Bronchial epithelial cell (primary cell): ENCODE measurements around the gene CACNA1D. TPM values are rescaled to one million over a fixed set of nuclear protein-coding genes. Genes with fewer than 3 reads are reported as not detected.
A peak's percentile ranks its signal among the peaks of the same experiment; 100 is the strongest.
"Not testable (repeated sequence)": the region's sequence is repeated elsewhere in the genome, so short reads cannot be mapped to it uniquely, and the experiment has no call there.

Source experiments
- DNase-seq: peaks from one replicate; pipeline ENCODE4 v3.0.0-alpha.2; 2010; ENCODE audit warnings: low read depth
- FAIRE-seq: peaks from 2 replicates; lab custom pipeline; 2011; peaks lifted over from hg19 to GRCh38; lab: Jason Lieb, UNC
- H3K27me3 ChIP-seq: 2 replicates; pipeline ENCODE4 v1.5.1; 2011; ENCODE audit warnings: low read length; ENCODE audit not compliant: control insufficient read depth, insufficient read depth
- H3K36me3 ChIP-seq: 2 replicates; pipeline ENCODE4 v1.5.1; 2011; ENCODE audit warnings: low read length; ENCODE audit not compliant: control insufficient read depth, insufficient read depth
- H3K4me3 ChIP-seq: 2 replicates; pipeline ENCODE4 v1.5.1; 2011; ENCODE audit warnings: mild to moderate bottlenecking, low read depth, low read length, control low read depth
- total RNA-seq: library from RNA; depleted of rRNA; stranded (reverse); fragments of >200 nt; gene quantifications from 2 replicates; pipeline ENCODE4 v1.2.1, GENCODE V29; 2014
- TF ChIP-seq, protein P1 (sequence below): IDR thresholded peaks from 2 replicates; pipeline ENCODE4 v1.5.1; 2011; ENCODE audit warnings: mild to moderate bottlenecking, moderate library complexity, low read length, control low read depth, inconsistent platforms; ENCODE audit not compliant: insufficient read depth, severe bottlenecking

Gene CACNA1D
- total RNA-seq, 1 donor from 2014 or later = 0.26 TPM

- no peak for FAIRE-seq
- Histone ChIP-seq H3K36me3 (no peaks in the 10 kb centered on the region), H3K27me3 (peaks cover 26% of the 10 kb centered on the region), H3K4me3 (no peak overlapping the region)
- no peak for DNase-seq
- TF ChIP-seq, protein P1, sequence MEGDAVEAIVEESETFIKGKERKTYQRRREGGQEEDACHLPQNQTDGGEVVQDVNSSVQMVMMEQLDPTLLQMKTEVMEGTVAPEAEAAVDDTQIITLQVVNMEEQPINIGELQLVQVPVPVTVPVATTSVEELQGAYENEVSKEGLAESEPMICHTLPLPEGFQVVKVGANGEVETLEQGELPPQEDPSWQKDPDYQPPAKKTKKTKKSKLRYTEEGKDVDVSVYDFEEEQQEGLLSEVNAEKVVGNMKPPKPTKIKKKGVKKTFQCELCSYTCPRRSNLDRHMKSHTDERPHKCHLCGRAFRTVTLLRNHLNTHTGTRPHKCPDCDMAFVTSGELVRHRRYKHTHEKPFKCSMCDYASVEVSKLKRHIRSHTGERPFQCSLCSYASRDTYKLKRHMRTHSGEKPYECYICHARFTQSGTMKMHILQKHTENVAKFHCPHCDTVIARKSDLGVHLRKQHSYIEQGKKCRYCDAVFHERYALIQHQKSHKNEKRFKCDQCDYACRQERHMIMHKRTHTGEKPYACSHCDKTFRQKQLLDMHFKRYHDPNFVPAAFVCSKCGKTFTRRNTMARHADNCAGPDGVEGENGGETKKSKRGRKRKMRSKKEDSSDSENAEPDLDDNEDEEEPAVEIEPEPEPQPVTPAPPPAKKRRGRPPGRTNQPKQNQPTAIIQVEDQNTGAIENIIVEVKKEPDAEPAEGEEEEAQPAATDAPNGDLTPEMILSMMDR = no peak
Measured at GRCh38 chr3:53633197-53633787, 138.9 kb downstream of the CACNA1D start.

DNA sequence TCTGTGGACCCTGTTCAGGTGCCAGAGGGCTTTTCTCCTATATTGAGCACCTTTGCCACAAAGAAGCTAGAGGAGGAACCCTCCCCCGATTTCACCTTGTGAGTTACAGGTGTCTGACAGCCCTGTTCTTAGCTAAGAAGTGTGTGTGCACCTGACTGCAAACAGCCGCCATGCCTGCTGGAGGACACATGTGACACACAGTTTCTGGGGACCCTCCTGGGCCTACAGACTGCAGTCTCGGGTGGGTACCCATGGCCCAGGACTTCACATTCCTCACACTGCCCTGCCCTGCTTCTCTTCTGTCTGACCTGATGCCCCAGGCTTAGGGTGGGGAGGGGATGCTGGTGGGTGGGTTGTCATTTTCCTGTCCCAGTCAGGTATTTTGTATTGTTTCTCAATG is 140.6 kb downstream of the CACNA1D start:
- no peak for FAIRE-seq
- no peak for DNase-seq
- H3K4me3 ChIP-seq = no peak overlapping the region
- peaks cover 26% of the 10 kb centered on the region for H3K27me3 ChIP-seq
- TF ChIP-seq, protein P1 = no peak
- H3K36me3 ChIP-seq = no peaks in the 10 kb centered on the region

- FAIRE-seq = not testable (repeated sequence)
Measured at GRCh38 chr3:53638806-53639205, 144.4 kb downstream of the CACNA1D start.

GRCh38 chr3:53641397-53641796 is 147.0 kb downstream of the CACNA1D start:
- TF ChIP-seq, protein P1 = no peak
- Histone ChIP-seq H3K4me3 (no peak overlapping the region), H3K36me3 (no peaks in the 10 kb centered on the region), H3K27me3 (peaks cover 28% of the 10 kb centered on the region)
- DNase-seq = no peak
- peak; percentile 64 for FAIRE-seq

More at GRCh38 chr3:53638806-53639205, 144.4 kb downstream of the CACNA1D start:
- not testable (repeated sequence) for DNase-seq, H3K4me3 ChIP-seq, H3K36me3 ChIP-seq
- H3K27me3 ChIP-seq = peaks cover 46% of the 10 kb centered on the region

DNA sequence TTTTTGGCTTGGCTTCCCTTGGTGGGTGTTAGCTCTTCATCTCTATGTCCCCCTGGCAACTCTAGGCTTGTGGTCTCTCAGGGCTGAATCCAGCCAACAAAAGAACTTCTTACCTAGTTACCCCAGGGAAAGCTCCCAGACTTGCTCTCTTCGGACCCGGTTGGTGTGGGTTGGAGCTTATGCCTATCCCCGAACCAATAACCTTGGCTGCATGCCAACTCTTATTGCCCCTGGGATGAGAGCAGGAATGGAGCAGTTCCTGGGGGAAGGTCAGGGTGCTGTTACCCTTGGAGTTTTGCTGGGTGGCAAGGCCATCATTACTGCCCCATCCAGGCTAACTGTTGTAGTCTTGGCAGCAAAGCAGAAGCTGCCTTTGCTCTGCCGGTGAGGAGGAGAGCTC is 147.8 kb downstream of the CACNA1D start:
- no peak for DNase-seq
- Histone ChIP-seq H3K4me3 (no peak overlapping the region), H3K27me3 (peaks cover 30% of the 10 kb centered on the region), H3K36me3 (no peaks in the 10 kb centered on the region)
- TF ChIP-seq, protein P1 = no peak
- FAIRE-seq = no peak

- DNase-seq (no peak), FAIRE-seq (no peak)
- TF ChIP-seq, protein P1 = no peak
- Histone ChIP-seq H3K36me3 (no peaks in the 10 kb centered on the region), H3K27me3 (peaks cover 32% of the 10 kb centered on the region), H3K4me3 (no peak overlapping the region)
Measured at GRCh38 chr3:53643757-53644156, 149.3 kb downstream of the CACNA1D start.
